Measurements from ENCODE around the gene OXNAD1.

Gene OXNAD1, protein sequence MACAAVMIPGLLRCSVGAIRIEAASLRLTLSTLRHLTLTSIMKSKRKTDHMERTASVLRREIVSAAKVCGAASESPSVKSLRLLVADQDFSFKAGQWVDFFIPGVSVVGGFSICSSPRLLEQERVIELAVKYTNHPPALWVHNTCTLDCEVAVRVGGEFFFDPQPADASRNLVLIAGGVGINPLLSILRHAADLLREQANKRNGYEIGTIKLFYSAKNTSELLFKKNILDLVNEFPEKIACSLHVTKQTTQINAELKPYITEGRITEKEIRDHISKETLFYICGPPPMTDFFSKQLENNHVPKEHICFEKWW

DNA sequence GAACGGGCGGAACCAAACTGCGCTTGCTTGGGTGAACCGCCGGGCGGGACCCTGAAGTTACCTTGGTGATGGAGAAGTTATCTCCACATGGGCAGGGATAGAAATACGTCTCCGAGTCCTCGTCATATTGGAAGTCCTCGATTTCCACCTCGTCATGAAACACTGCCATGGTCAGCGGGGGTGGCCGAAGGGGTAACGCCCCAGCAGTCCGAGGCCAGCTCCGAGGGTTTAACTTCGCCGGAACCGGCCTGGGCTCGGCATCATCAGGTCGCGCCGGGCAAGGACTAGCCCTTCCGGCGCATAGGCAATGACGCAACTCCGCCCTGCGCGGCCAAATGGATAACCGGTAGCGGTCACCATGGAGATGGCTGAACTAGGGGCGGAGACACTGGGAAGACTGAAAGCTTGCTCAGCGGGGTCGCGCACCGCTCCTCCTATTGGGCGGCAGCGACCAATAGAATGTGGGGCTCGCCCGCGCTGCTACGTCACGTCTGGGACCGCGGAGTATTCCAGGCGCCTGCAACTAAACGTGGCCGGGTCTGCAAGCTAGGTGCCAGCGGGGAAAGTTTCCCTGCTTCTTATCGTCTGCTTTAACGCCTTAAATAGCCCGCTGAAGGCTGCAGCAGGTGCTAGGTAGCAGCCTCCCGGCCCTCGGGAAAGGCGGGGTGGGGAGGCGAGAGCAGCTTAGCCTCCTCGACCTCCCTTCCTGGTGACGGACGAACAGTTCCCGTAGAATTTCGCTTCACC is at the start of gene OXNAD1, which contains the start of gene DPH3:
Gene OXNAD1 (plus strand): TSS at position 505 of the 747 bp plus-strand sequence. CDS start 5,741 bp downstream, outside the sequence.
Gene DPH3 (minus strand): TSS at position 236 of the 747 bp plus-strand sequence. CDS start 67 bp downstream, at position 169.
- DNase-seq (ENCODE audit: low read depth), result peak; percentile 100
- TF ChIP-seq, protein P1, sequence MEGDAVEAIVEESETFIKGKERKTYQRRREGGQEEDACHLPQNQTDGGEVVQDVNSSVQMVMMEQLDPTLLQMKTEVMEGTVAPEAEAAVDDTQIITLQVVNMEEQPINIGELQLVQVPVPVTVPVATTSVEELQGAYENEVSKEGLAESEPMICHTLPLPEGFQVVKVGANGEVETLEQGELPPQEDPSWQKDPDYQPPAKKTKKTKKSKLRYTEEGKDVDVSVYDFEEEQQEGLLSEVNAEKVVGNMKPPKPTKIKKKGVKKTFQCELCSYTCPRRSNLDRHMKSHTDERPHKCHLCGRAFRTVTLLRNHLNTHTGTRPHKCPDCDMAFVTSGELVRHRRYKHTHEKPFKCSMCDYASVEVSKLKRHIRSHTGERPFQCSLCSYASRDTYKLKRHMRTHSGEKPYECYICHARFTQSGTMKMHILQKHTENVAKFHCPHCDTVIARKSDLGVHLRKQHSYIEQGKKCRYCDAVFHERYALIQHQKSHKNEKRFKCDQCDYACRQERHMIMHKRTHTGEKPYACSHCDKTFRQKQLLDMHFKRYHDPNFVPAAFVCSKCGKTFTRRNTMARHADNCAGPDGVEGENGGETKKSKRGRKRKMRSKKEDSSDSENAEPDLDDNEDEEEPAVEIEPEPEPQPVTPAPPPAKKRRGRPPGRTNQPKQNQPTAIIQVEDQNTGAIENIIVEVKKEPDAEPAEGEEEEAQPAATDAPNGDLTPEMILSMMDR (conservative IDR thresholded peaks at IDR 0.05; ENCODE audit: low read length), result no peak; the same call in 1 of the 2 replicates
- peak within 1 kb of the TSS; percentile 95 for H3K4me3 ChIP-seq (ENCODE audit: low read length)

DNA sequence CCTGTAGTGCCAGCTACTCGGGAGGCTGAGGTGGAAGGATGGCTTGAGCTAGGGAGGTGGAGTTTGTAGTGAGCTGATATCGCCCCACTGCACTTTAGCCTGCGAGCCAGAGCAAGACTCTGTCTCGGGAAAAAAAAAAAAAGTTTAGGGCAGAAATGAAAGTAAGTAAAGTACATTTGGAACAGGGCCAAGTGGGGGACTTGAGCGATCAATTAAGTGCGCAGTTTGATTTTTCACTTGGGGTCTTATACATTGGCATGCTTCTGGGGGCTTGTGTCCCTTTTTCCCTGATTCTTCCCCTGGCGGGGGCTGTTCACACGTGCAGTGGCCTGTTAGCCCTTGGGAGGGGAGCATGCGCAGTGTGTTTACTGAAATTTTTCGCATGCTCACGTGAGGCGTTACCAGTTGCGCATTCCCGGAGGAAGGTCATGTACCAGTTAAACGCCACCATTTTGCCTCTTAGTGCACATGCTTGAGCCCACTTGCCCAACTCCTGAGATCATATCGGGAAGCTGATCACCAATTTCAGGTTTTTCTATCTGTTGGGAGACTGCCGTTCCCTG is 48.6 kb upstream of the OXNAD1 start:
- DNase-seq (ENCODE audit: low read depth), result no peak
- TF ChIP-seq, protein P1 (conservative IDR thresholded peaks at IDR 0.05; ENCODE audit: low read length), result no peak
- no peak overlapping the region for H3K4me3 ChIP-seq (ENCODE audit: low read length)

DNA sequence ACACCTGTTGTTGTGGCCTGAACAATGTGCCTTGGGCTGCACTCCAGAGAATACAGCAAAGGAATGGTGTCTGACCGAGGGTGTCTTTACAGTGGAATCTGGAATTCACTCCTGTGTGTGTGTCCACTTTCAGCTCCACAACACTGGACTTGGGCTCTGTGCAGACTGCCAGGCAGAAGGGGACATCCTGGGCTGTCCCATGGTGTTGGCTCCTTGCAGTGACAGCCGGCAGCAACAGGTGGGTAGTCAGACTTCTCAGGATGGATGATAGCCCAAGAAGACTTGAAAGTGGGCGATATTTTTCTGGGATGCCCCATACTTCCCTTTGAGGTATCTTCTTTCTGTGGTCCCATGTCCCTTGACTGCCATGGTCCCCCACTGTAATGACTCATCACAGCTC is 45.2 kb upstream of the OXNAD1 start:
- DNase-seq (ENCODE audit: low read depth), result no peak
- TF ChIP-seq, protein P1 (conservative IDR thresholded peaks at IDR 0.05; ENCODE audit: low read length), result no peak
- H3K4me3 ChIP-seq (ENCODE audit: low read length), result no peak overlapping the region

DNA sequence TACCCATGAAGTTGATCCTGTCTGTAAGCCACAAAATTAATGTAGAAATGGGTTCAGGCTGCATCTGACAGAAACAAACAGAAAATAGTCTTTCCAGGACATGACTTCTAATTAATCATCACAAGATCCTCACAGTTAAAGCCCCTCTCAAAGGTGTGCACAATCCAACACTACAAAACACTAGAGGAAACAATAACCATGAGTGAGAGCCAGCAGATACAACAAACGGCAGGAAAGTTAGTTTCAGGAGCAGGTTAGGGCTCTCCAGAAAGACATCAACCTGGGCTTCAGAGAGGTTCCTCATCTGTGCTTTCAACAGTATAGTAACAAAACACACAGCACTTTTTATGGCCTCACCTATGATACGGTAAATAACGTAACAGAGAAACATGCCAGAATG is 43.0 kb upstream of the OXNAD1 start:
- TF ChIP-seq, protein P1 (conservative IDR thresholded peaks at IDR 0.05; ENCODE audit: low read length), result no peak
- no peak for DNase-seq (ENCODE audit: low read depth)
- no peak overlapping the region for H3K4me3 ChIP-seq (ENCODE audit: low read length)

DNA sequence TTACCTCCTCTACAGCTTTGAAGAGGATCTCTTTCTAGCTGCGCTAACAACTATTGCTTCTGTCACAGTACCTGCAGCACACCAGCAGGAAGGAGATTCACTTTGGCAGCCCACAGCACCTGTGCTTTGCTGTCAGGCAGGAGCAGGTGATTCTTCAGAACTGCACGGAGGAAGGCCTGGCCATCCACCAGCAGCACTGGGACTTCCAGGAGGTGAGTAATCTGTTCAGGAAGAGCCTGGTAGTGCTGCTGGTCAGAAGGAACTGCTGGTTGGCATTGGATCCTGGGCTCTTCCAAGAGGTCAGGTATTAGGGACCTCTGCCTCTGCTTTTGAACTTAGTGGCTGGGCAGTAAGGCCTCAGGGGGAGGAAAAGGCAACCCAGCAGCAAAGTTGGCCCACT is 42.5 kb upstream of the OXNAD1 start:
- no peak for DNase-seq (ENCODE audit: low read depth)
- TF ChIP-seq, protein P1 (conservative IDR thresholded peaks at IDR 0.05; ENCODE audit: low read length), result no peak
- no peak overlapping the region for H3K4me3 ChIP-seq (ENCODE audit: low read length)

DNA sequence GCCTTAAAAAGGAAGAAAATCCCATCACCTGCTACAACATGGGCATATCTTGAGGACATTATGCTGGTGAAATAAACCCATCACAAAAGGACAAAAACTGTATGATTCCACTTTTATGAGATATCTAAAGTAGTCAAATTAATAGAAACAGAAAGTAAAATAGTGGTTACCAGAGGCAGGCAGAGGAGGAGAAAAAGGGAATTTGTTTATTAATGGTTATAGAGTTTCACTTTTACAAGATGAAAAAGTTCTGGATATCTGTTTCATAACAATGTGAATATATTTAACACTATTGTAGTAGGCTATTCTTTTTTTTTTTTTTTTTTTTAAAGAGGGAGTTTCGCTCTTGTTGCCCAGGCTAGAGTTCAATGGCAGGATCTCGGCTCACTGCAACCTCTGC is 40.7 kb upstream of the OXNAD1 start:
- DNase-seq (ENCODE audit: low read depth), result no peak
- TF ChIP-seq, protein P1 (conservative IDR thresholded peaks at IDR 0.05; ENCODE audit: low read length), result no peak
- no peak overlapping the region for H3K4me3 ChIP-seq (ENCODE audit: low read length)

Data from AG10803 (cell line).